Right lobe of liver (tissue), 4 donors: Measurements from ENCODE around the gene CALD1.

Experiments
- CTCF ChIP-seq, 4 donors: fragments of 200-600 bp in 3 of 4; fragments of 450-650 bp in 1 of 4; IDR thresholded peaks; one replicate each; pipeline versions ENCODE4 v1.5.1 to v1.8.0; 2016 to 2022; ENCODE audit warnings: antibody characterized with exemption in 4 of 4, mild to moderate bottlenecking in 2 of 4
- POLR2A ChIP-seq: fragments of 450-650 bp; IDR thresholded peaks from one replicate; pipeline ENCODE4 v1.6.1; 2017; ENCODE audit warnings: antibody characterized with exemption, mild to moderate bottlenecking
- donor health status: DM: no; HTN: no; CAD: no.
- donor health status: DM: no; HTN: no; CAD: no.
- donor health status: DM: no; HTN: yes; CAD: no.

- TF ChIP-seq CTCF (IDR thresholded peaks at IDR 0.05) (no peak), POLR2A (no peak)
Measured at GRCh38 chr7:134752006-134752760, 27.3 kb upstream of the CALD1 start.
